Fibroblast of mammary gland (primary cell): ENCODE measurements around the gene FNTB.

Experiments used
- DNase-seq: peaks from one replicate; pipeline ENCODE4 v3.0.0-alpha.2; 2010; ENCODE audit warnings: low read depth
- H3K4me3 ChIP-seq: 2 replicates; pipeline ENCODE4 v1.5.1; 2011; ENCODE audit warnings: low read depth, mild to moderate bottlenecking, low read length, moderate library complexity; ENCODE audit not compliant: control insufficient read depth
- CTCF ChIP-seq: conservative IDR thresholded peaks from 2 replicates; pipeline ENCODE4 v1.5.1; 2011; ENCODE audit warnings: low read depth, low read length, inconsistent platforms; ENCODE audit not compliant: control insufficient read depth, insufficient read depth

FNTB gene

GRCh38 chr14:65006261-65006721 lies 19.6 kb downstream of the FNTB start:
- H3K4me3 ChIP-seq: no peak overlapping the region
- TF ChIP-seq CTCF: no peak
- DNase-seq: peak; percentile 57

- DNase-seq: peak; percentile 6
- no peak for TF ChIP-seq CTCF
- no peak overlapping the region for H3K4me3 ChIP-seq
Measured at GRCh38 chr14:65007202-65007601, 20.5 kb downstream of the FNTB start.

GRCh38 chr14:65010211-65010931 lies 23.7 kb downstream of the FNTB start:
- no peak for DNase-seq
- TF ChIP-seq CTCF: no peak
- H3K4me3 ChIP-seq: no peak overlapping the region

GRCh38 chr14:65011538-65011937 lies 24.8 kb downstream of the FNTB start:
- no peak for DNase-seq
- H3K4me3 ChIP-seq: no peak overlapping the region
- TF ChIP-seq CTCF: no peak

GRCh38 chr14:65012353-65012752 lies 25.7 kb downstream of the FNTB start:
- no peak overlapping the region for H3K4me3 ChIP-seq
- no peak for TF ChIP-seq CTCF
- no peak for DNase-seq

GRCh38 chr14:65015391-65015790 lies 28.7 kb downstream of the FNTB start:
- DNase-seq: no peak
- no peak overlapping the region for H3K4me3 ChIP-seq
- no peak for TF ChIP-seq CTCF
